ENCODE results near the gene CWC27.

Gene CWC27

DNA sequence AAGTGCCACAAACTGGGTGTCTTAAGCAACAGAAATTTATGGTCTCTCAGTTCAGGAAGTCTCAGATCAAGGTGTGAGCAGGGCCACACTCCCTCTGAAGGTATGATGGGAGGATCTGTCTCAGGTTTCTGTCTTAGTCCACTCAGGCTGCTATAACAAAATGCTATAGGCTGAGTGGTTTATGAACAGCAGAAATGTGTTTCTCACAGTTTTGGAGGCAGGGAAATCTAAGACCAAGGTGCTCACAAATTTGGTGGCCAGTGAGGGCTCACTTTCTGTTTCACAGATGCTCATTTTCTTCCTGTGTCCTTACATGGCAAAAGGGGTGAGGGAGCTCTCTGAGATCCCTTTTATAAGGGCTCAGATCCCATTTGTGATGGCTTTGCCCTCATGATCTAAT lies 281.4 kb downstream of the CWC27 start:
- no peak for DNase-seq
- no peak overlapping the region for H3K4ac ChIP-seq (ENCODE audit: low read depth, low read length)

DNA sequence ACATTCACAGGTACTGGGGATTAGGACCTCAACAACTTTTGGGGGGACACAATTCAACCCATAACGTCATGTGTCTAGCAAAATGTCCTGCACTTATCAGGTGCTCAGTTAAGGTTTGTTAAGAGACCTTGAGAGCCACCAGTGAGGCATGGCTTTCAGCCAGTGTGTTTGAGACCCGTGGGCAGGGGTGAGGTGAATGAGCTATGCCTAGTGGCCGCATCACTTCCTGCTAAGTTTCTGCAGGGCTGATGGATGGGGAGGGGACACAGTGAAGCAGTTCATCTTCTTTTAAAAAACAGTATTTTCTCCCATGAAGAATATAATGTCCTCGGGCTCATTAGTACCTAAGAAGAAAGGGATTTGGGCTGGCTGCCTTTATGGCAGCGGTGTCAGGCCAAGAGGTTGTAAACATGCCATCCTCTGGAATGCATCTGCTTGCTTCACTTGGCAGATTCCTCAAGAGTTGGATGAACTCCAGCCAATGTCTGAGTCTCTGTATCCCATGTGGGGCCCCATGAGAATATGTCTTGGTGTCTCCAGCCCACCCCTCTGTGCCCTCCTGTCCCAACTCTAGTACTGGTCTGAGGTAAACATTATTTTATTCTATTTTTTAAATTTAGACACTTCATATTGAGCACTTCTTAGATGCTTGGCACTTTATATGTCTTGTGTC lies 282.2 kb downstream of the CWC27 start:
- Histone ChIP-seq H3K4ac (ENCODE audit: low read depth, low read length) (no peak overlapping the region), H2BK15ac (replicated peaks; ENCODE audit: low read depth) (no peak overlapping the region), H2BK120ac (ENCODE audit: low read depth, low read length) (no peak overlapping the region), H3K79me2 (ENCODE audit: control insufficient read depth, insufficient read depth, low read length) (no peaks in the 10 kb centered on the region), H3K18ac (ENCODE audit: low read length) (no peak overlapping the region), H3K4me2 (ENCODE audit: low read length) (no peak overlapping the region), H3K56ac (ENCODE audit: low read length) (no peak overlapping the region), H3K9ac (ENCODE audit: low read length) (no peak overlapping the region), H3K27me3 (ENCODE audit: insufficient read depth, low read length, poor library complexity) (no peaks in the 10 kb centered on the region), H2BK5ac (ENCODE audit: low read length) (no peak overlapping the region), H3K4me3 (ENCODE audit: low read length) (no peak overlapping the region), H3K36me3 (ENCODE audit: control insufficient read depth, insufficient read depth, low read length) (no peaks in the 10 kb centered on the region), H2AK5ac (ENCODE audit: low read length) (no peak overlapping the region), H3K23ac (ENCODE audit: low read length) (no peak overlapping the region), H3K79me1 (ENCODE audit: low read length) (no peaks in the 10 kb centered on the region), H3K4me1 (ENCODE audit: control insufficient read depth, low read depth, low read length) (no peaks in the 10 kb centered on the region), H4K8ac (ENCODE audit: low read depth, low read length) (no peak overlapping the region), H3K27ac (ENCODE audit: low read depth, low read length) (no peak overlapping the region), H4K5ac (ENCODE audit: low read length) (no peak overlapping the region)
- DNase-seq = no peak
- no CpG with 5 or more reads among the region's 5 CpGs for WGBS (ENCODE audit: extremely low coverage, insufficient coverage, low lambda C conversion rate)

More for the DNA sequence above, 281.4 kb downstream of the CWC27 start:
- Histone ChIP-seq H4K8ac (ENCODE audit: low read depth, low read length) (no peak overlapping the region), H4K5ac (ENCODE audit: low read length) (no peak overlapping the region), H2BK120ac (ENCODE audit: low read depth, low read length) (no peak overlapping the region), H3K23ac (ENCODE audit: low read length) (no peak overlapping the region), H3K56ac (ENCODE audit: low read length) (no peak overlapping the region), H3K4me1 (ENCODE audit: control insufficient read depth, low read depth, low read length) (no peaks in the 10 kb centered on the region), H2BK15ac (replicated peaks; ENCODE audit: low read depth) (no peak overlapping the region), H3K79me1 (ENCODE audit: low read length) (no peaks in the 10 kb centered on the region), H3K36me3 (ENCODE audit: control insufficient read depth, insufficient read depth, low read length) (no peaks in the 10 kb centered on the region), H3K18ac (ENCODE audit: low read length) (no peak overlapping the region), H3K27ac (ENCODE audit: low read depth, low read length) (no peak overlapping the region), H2BK5ac (ENCODE audit: low read length) (no peak overlapping the region), H3K27me3 (ENCODE audit: insufficient read depth, low read length, poor library complexity) (no peaks in the 10 kb centered on the region), H2AK5ac (ENCODE audit: low read length) (no peak overlapping the region), H3K4me3 (ENCODE audit: low read length) (no peak overlapping the region), H3K79me2 (ENCODE audit: control insufficient read depth, insufficient read depth, low read length) (no peaks in the 10 kb centered on the region), H3K9ac (ENCODE audit: low read length) (no peak overlapping the region), H3K4me2 (ENCODE audit: low read length) (no peak overlapping the region)

DNA sequence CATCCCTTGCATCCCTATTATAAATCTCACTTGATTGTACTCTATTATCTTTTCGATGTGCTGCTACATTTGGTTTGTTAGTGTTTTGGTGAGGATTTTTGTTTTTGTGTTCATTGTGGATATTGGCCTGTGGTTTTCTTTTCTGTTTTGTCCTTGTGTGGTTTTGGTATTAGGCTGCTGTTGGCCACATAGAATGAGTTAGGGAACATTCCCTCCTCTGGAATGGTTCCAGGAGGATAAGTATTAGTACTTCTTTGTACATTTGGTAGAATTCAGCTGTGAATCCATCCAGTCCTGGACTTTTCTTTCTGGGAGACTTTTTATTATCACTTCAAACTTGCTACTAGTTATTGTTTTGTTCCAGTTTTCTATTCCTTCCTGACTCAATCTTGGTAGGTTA lies 287.2 kb downstream of the CWC27 start:
- no peaks in the 10 kb centered on the region for H3K36me3 ChIP-seq (ENCODE audit: control insufficient read depth, insufficient read depth, low read length)

DNA sequence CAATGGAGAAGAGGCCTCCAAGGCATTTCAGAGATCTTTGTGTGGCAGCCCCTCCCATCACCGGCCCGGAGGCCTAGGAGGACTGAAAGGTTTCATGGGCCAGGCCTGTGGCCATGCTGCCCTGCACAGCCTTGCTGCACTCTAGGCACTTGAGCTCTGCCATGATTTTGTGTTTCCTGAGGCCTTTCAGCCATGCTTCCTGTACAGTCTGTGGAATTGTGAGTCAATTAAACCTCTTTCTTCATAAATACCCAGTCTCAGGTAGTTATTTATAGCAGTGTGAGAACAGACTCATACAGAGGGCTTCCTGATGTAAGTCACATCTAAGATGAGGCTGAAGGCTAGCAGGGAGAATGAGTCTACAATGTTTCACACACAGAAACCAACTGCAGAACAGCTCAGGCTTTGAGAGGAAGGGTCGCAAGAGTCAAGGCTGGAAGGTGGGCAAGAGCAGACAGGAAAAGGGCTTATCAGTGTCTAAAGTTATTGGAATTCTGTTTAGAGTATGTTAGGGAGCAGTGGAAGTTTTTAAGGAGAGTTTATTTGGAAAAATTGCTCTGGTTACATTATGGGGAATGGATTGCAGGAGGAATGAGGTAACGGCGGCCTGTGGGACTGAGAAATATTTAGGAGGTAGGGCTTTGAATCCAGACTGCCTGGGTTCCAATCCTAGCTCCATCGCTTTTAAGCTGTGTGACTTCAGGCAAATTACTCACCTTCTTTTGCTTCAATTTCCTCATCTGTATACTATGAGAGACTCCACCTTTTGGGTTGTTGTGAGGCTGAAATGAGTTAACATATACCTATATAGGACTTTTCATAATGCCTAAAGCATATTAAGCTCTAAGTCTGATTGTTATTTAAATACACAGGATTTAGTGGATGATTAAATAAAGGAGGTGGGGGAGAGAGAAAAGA lies 291.2 kb downstream of the CWC27 start:
- Histone ChIP-seq H2BK120ac (ENCODE audit: low read depth, low read length) (no peak overlapping the region), H3K9ac (ENCODE audit: low read length) (no peak overlapping the region), H2BK5ac (ENCODE audit: low read length) (no peak overlapping the region), H3K4ac (ENCODE audit: low read depth, low read length) (no peak overlapping the region), H2BK15ac (replicated peaks; ENCODE audit: low read depth) (no peak overlapping the region), H3K36me3 (ENCODE audit: control insufficient read depth, insufficient read depth, low read length) (no peaks in the 10 kb centered on the region), H3K18ac (ENCODE audit: low read length) (no peak overlapping the region), H4K5ac (ENCODE audit: low read length) (no peak overlapping the region), H3K4me3 (ENCODE audit: low read length) (no peak overlapping the region), H3K79me1 (ENCODE audit: low read length) (no peaks in the 10 kb centered on the region), H2AK5ac (ENCODE audit: low read length) (no peak overlapping the region), H3K23ac (ENCODE audit: low read length) (no peak overlapping the region), H3K56ac (ENCODE audit: low read length) (no peak overlapping the region), H3K4me1 (ENCODE audit: control insufficient read depth, low read depth, low read length) (no peaks in the 10 kb centered on the region), H3K79me2 (ENCODE audit: control insufficient read depth, insufficient read depth, low read length) (no peaks in the 10 kb centered on the region), H3K4me2 (ENCODE audit: low read length) (no peak overlapping the region), H4K8ac (ENCODE audit: low read depth, low read length) (no peak overlapping the region), H3K27ac (ENCODE audit: low read depth, low read length) (no peak overlapping the region), H3K27me3 (ENCODE audit: insufficient read depth, low read length, poor library complexity) (no peaks in the 10 kb centered on the region)
- no CpG with 5 or more reads among the region's 6 CpGs for WGBS (ENCODE audit: extremely low coverage, insufficient coverage, low lambda C conversion rate)
- DNase-seq = peak; percentile 33

More for the DNA sequence above, 287.2 kb downstream of the CWC27 start:
- Histone ChIP-seq H3K79me1 (ENCODE audit: low read length) (no peaks in the 10 kb centered on the region), H2BK5ac (ENCODE audit: low read length) (no peak overlapping the region), H3K79me2 (ENCODE audit: control insufficient read depth, insufficient read depth, low read length) (no peaks in the 10 kb centered on the region), H3K27me3 (ENCODE audit: insufficient read depth, low read length, poor library complexity) (no peaks in the 10 kb centered on the region), H3K9ac (ENCODE audit: low read length) (no peak overlapping the region), H2BK15ac (replicated peaks; ENCODE audit: low read depth) (no peak overlapping the region), H4K8ac (ENCODE audit: low read depth, low read length) (no peak overlapping the region), H2BK120ac (ENCODE audit: low read depth, low read length) (no peak overlapping the region), H3K4me3 (ENCODE audit: low read length) (no peak overlapping the region), H3K56ac (ENCODE audit: low read length) (no peak overlapping the region), H4K5ac (ENCODE audit: low read length) (no peak overlapping the region), H3K4ac (ENCODE audit: low read depth, low read length) (no peak overlapping the region), H3K27ac (ENCODE audit: low read depth, low read length) (no peak overlapping the region), H3K4me2 (ENCODE audit: low read length) (no peak overlapping the region), H3K18ac (ENCODE audit: low read length) (no peak overlapping the region), H2AK5ac (ENCODE audit: low read length) (no peak overlapping the region), H3K4me1 (ENCODE audit: control insufficient read depth, low read depth, low read length) (no peaks in the 10 kb centered on the region), H3K23ac (ENCODE audit: low read length) (no peak overlapping the region)
- DNase-seq = no peak
- no CpG with 5 or more reads among the region's 1 CpG for WGBS (ENCODE audit: extremely low coverage, insufficient coverage, low lambda C conversion rate)

DNA sequence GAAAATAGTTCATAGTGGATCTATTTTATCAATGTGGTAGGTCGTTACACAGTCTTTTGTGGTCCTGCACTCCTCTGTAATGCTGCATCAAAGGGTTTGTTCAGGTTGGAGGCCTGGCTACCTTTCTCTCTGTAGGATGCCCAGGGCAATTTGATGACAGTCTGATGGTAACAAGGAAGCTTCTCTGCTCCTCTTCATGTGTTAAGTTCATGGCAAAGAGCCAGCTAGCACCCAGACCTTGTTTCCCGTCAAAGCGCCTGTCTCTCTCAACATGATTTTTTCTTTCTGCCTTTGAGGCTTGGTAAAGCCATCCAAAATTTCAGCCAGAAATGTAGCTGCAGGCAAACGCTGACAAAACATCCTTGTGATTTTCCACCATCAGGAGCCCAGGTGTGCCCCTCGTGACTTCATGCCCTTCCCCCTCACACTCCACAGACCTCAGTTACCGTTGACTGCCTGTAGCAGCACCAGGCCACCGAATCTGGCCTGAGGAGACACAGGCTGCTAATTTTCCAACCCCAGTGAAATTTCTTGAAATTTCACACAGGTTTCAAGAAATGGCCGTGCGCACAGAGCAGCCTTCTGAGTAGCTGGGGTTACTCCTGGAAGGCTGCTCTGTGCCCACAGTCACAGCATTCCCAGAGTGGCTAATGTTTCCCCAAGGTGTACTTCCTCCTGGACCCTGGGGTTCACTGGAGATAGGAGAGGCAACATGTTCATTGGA lies 292.7 kb downstream of the CWC27 start:
- H3K9ac ChIP-seq (ENCODE audit: low read length) = no peak overlapping the region
- no peak overlapping the region for H2BK15ac ChIP-seq (replicated peaks; ENCODE audit: low read depth)
- no peak for DNase-seq
- H4K8ac ChIP-seq (ENCODE audit: low read depth, low read length) = no peak overlapping the region
- H3K4me3 ChIP-seq (ENCODE audit: low read length) = no peak overlapping the region
- no peaks in the 10 kb centered on the region for H3K4me1 ChIP-seq (ENCODE audit: control insufficient read depth, low read depth, low read length)
- H3K27me3 ChIP-seq (ENCODE audit: insufficient read depth, low read length, poor library complexity) = no peaks in the 10 kb centered on the region
- no peak overlapping the region for H3K4me2 ChIP-seq (ENCODE audit: low read length)
- H2BK120ac ChIP-seq (ENCODE audit: low read depth, low read length) = no peak overlapping the region
- H3K27ac ChIP-seq (ENCODE audit: low read depth, low read length) = no peak overlapping the region
- no peak overlapping the region for H2BK5ac ChIP-seq (ENCODE audit: low read length)
- no peak overlapping the region for H4K5ac ChIP-seq (ENCODE audit: low read length)
- no peak overlapping the region for H3K56ac ChIP-seq (ENCODE audit: low read length)
- no peak overlapping the region for H3K23ac ChIP-seq (ENCODE audit: low read length)
- H3K18ac ChIP-seq (ENCODE audit: low read length) = no peak overlapping the region
- no peak overlapping the region for H3K4ac ChIP-seq (ENCODE audit: low read depth, low read length)
- no CpG with 5 or more reads among the region's 9 CpGs for WGBS (ENCODE audit: extremely low coverage, insufficient coverage, low lambda C conversion rate)
- no peaks in the 10 kb centered on the region for H3K79me1 ChIP-seq (ENCODE audit: low read length)
- H3K79me2 ChIP-seq (ENCODE audit: control insufficient read depth, insufficient read depth, low read length) = no peaks in the 10 kb centered on the region
- H3K36me3 ChIP-seq (ENCODE audit: control insufficient read depth, insufficient read depth, low read length) = no peaks in the 10 kb centered on the region
- no peak overlapping the region for H2AK5ac ChIP-seq (ENCODE audit: low read length)
